NOMO-1 treated with DMSO at 0.1 percent for 48 hours (cell line): ENCODE results near the gene AHRR.

Source experiments
- DNase-seq: peaks from one replicate; lab custom pipeline; 2025; ENCODE audit not compliant: unreplicated experiment; lab: John Stamatoyannopoulos, UW

The AHRR gene

GRCh38 chr5:439181-439580 is 117.7 kb downstream of the AHRR start:
- DNase-seq, result no peak

- no peak for DNase-seq
These were observed 118.1 kb downstream of the AHRR start for GRCh38 chr5:439636-440035.

GRCh38 chr5:440401-441201 is 119.1 kb downstream of the AHRR start:
- DNase-seq, result peak; percentile 99

GRCh38 chr5:441996-442334 is 120.5 kb downstream of the AHRR start:
- no peak for DNase-seq

GRCh38 chr5:442335-443238 is 121.1 kb downstream of the AHRR start, which contains the start of gene EXOC3:
EXOC3 (plus strand) TSS chr5:443176; CDS start chr5:446206, 3,030 bp downstream.
- peak; percentile 87 for DNase-seq

GRCh38 chr5:443239-444151 is 122.0 kb downstream of the AHRR start:
- peak; percentile 24 for DNase-seq

- no peak for DNase-seq
These were observed 122.7 kb downstream of the AHRR start for GRCh38 chr5:444226-444625.

GRCh38 chr5:445591-445990 is 124.1 kb downstream of the AHRR start:
- no peak for DNase-seq

- DNase-seq, result no peak
These were observed 124.8 kb downstream of the AHRR start for GRCh38 chr5:446066-446882.

GRCh38 chr5:446883-447263 is 125.4 kb downstream of the AHRR start:
- DNase-seq, result peak; percentile 87

- DNase-seq, result no peak
These were observed 126.0 kb downstream of the AHRR start for GRCh38 chr5:447501-447900.

- peak; percentile 100 for DNase-seq
These were observed 126.7 kb downstream of the AHRR start for GRCh38 chr5:448061-448765.

GRCh38 chr5:448766-449090 is 127.2 kb downstream of the AHRR start:
- DNase-seq, result no peak

GRCh38 chr5:449151-449550 is 127.6 kb downstream of the AHRR start:
- peak; percentile 88 for DNase-seq

- DNase-seq, result no peak
These were observed 130.3 kb downstream of the AHRR start for GRCh38 chr5:451587-452458.

- DNase-seq, result no peak
These were observed 131.6 kb downstream of the AHRR start for GRCh38 chr5:452978-453710.

GRCh38 chr5:453725-454481 is 132.4 kb downstream of the AHRR start:
- DNase-seq, result no peak
